ENCODE data around the gene KLF3. TPM values are rescaled to one million over a fixed set of nuclear protein-coding genes. Genes with fewer than 3 reads are reported as not detected.

Gene KLF3
- total RNA-seq, 1 donor from 2014 or later = 15.9 TPM

DNA sequence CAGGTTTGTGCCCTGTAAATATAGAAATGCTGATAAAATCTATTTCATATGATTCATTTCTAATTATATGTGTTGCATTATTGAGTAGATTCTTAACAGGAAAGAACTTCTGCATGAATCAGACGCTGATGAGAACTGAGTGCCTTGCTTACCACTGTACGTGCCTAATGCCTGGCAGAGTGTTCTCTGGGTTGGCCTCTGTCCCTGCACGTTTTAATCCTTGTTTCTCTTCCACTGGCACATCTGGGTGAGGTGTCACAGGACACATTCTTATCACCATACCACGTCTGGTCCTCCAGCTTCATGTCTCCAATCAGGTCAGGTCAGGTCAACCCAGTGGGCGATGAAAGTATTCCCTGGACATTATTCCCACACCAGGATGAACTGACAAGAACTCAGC lies 53.6 kb downstream of the KLF3 start:
- ChIA-PET POLR2A (no interaction called here), CTCF (no interaction called here)
- ATAC-seq (ENCODE audit: low read depth) = no peak

GRCh38 chr4:38723114-38723513 lies 59.1 kb downstream of the KLF3 start:
- ChIA-PET POLR2A (no interaction called here), CTCF (no interaction called here)
- Mint-ChIP-seq H3K27me3 (no peaks in the 10 kb centered on the region), H3K9me3 (no peaks in the 10 kb centered on the region), H3K4me1 (no peaks in the 10 kb centered on the region), H3K4me3 (no peak overlapping the region), H3K36me3 (ENCODE audit: low read depth) (no peaks in the 10 kb centered on the region), H3K27ac (no peak overlapping the region)
- intact Hi-C loops (cut with micrococcal nuclease) = no loop called here
- TF ChIP-seq, protein P1, sequence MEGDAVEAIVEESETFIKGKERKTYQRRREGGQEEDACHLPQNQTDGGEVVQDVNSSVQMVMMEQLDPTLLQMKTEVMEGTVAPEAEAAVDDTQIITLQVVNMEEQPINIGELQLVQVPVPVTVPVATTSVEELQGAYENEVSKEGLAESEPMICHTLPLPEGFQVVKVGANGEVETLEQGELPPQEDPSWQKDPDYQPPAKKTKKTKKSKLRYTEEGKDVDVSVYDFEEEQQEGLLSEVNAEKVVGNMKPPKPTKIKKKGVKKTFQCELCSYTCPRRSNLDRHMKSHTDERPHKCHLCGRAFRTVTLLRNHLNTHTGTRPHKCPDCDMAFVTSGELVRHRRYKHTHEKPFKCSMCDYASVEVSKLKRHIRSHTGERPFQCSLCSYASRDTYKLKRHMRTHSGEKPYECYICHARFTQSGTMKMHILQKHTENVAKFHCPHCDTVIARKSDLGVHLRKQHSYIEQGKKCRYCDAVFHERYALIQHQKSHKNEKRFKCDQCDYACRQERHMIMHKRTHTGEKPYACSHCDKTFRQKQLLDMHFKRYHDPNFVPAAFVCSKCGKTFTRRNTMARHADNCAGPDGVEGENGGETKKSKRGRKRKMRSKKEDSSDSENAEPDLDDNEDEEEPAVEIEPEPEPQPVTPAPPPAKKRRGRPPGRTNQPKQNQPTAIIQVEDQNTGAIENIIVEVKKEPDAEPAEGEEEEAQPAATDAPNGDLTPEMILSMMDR (IDR thresholded peaks at IDR 0.05) = no peak
- no peak for DNase-seq
- no peak for ATAC-seq (ENCODE audit: low read depth)

More for the DNA sequence above, 53.6 kb downstream of the KLF3 start:
- peaks cover 5% of the 10 kb centered on the region for H3K9me3 Mint-ChIP-seq
- DNase-seq = no peak
- no peak overlapping the region for H3K27ac Mint-ChIP-seq
- TF ChIP-seq, protein P1 (IDR thresholded peaks at IDR 0.05) = no peak
- H3K27me3 Mint-ChIP-seq = no peaks in the 10 kb centered on the region
- intact Hi-C loops (cut with micrococcal nuclease) = no loop called here
- no peaks in the 10 kb centered on the region for H3K36me3 Mint-ChIP-seq (ENCODE audit: low read depth)
- no peaks in the 10 kb centered on the region for H3K4me1 Mint-ChIP-seq
- no peak overlapping the region for H3K4me3 Mint-ChIP-seq

- TF ChIP-seq, protein P1 (IDR thresholded peaks at IDR 0.05) = no peak
- peaks cover 2% of the 10 kb centered on the region for H3K4me1 Mint-ChIP-seq
- no peak overlapping the region for H3K4me3 Mint-ChIP-seq
- intact Hi-C loops (cut with micrococcal nuclease) = no loop called here
- H3K27me3 Mint-ChIP-seq = no peaks in the 10 kb centered on the region
- CTCF ChIA-PET = no interaction called here
- H3K9me3 Mint-ChIP-seq = no peaks in the 10 kb centered on the region
- DNase-seq (no peak), ATAC-seq (ENCODE audit: low read depth) (no peak)
- no peak overlapping the region for H3K27ac Mint-ChIP-seq
- POLR2A ChIA-PET = interaction anchor here (0.5 kb wide), 1 partner anchor 658 kb away, joined by 5 read pairs; no protein-coding TSS in a partner anchor
- H3K36me3 Mint-ChIP-seq (ENCODE audit: low read depth) = no peaks in the 10 kb centered on the region
These were observed 59.9 kb downstream of the KLF3 start for GRCh38 chr4:38723726-38724474.

- Mint-ChIP-seq H3K36me3 (ENCODE audit: low read depth) (no peaks in the 10 kb centered on the region), H3K27me3 (no peaks in the 10 kb centered on the region), H3K27ac (no peak overlapping the region), H3K9me3 (no peaks in the 10 kb centered on the region), H3K4me1 (peaks cover 6% of the 10 kb centered on the region), H3K4me3 (no peak overlapping the region)
- POLR2A ChIA-PET = interaction anchor here (0.5 kb wide), 1 partner anchor 658 kb away, joined by 5 read pairs; no protein-coding TSS in a partner anchor
- no peak for ATAC-seq (ENCODE audit: low read depth)
- CTCF ChIA-PET = no interaction called here
- no peak for DNase-seq
- TF ChIP-seq, protein P1 (IDR thresholded peaks at IDR 0.05) = no peak
- intact Hi-C loops (cut with micrococcal nuclease) = no loop called here
These were observed 60.4 kb downstream of the KLF3 start for GRCh38 chr4:38724475-38724808.

- H3K9me3 Mint-ChIP-seq = peaks cover 3% of the 10 kb centered on the region
- intact Hi-C loops (cut with micrococcal nuclease) = no loop called here
- ChIA-PET POLR2A (no interaction called here), CTCF (interaction anchor here (1.1 to 5.6 kb wide), 2 partner anchors 54 to 549 kb away, joined by 4 to 92 read pairs; no protein-coding TSS in a partner anchor)
- no peaks in the 10 kb centered on the region for H3K27me3 Mint-ChIP-seq
- ATAC-seq (ENCODE audit: low read depth) (no peak), DNase-seq (no peak)
- TF ChIP-seq, protein P1 (IDR thresholded peaks at IDR 0.05) = no peak
- no peak overlapping the region for H3K27ac Mint-ChIP-seq
- H3K36me3 Mint-ChIP-seq (ENCODE audit: low read depth) = no peaks in the 10 kb centered on the region
- H3K4me1 Mint-ChIP-seq = peaks cover 21% of the 10 kb centered on the region
- H3K4me3 Mint-ChIP-seq = no peak overlapping the region
These were observed 64.7 kb downstream of the KLF3 start for GRCh38 chr4:38728631-38729141.

Measured in activated B cell treated with CpG ODN at 0.5 μM for 24 hours (primary cell).